ENCODE data around the gene CCR7.

DNA sequence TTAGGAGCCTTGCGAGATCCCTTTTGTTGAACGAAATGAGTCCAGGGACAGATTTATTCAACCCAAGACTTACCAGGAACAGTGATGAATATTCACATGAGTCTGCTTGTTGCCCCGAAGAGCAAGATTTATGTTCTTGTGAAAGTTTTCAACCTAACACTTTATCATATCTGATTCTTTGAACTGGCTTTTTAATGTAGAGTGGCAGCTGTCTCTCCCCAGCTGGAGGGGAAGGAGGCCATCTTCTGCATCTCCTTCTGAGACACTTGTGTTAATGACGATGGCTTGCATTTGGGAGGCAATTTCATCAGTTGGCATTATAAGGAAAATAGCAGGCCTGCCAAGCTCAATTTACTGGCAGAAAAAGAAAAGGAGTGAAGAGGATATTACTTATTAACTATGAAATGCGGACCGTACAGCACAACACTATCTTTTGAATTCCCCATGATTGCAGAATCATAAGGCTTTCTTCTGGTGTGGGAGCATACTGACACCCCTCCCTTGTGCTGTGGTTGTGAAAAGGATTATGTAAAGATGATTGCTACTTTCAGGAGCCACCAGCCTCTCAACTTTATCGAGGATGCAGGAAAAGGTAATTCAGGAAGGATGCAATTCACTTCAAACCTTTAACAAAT, 46.7 kb upstream of the CCR7 start:
- TF ChIP-seq, protein P1, sequence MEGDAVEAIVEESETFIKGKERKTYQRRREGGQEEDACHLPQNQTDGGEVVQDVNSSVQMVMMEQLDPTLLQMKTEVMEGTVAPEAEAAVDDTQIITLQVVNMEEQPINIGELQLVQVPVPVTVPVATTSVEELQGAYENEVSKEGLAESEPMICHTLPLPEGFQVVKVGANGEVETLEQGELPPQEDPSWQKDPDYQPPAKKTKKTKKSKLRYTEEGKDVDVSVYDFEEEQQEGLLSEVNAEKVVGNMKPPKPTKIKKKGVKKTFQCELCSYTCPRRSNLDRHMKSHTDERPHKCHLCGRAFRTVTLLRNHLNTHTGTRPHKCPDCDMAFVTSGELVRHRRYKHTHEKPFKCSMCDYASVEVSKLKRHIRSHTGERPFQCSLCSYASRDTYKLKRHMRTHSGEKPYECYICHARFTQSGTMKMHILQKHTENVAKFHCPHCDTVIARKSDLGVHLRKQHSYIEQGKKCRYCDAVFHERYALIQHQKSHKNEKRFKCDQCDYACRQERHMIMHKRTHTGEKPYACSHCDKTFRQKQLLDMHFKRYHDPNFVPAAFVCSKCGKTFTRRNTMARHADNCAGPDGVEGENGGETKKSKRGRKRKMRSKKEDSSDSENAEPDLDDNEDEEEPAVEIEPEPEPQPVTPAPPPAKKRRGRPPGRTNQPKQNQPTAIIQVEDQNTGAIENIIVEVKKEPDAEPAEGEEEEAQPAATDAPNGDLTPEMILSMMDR (IDR thresholded peaks at IDR 0.05 in 8 of 11, conservative IDR thresholded peaks at IDR 0.05 in 3 of 11): no peak
- TF ChIP-seq POLR2A (IDR thresholded peaks at IDR 0.05) (no peak), POLR2AphosphoS5 (IDR thresholded peaks at IDR 0.05) (no peak)

Measured in spleen (tissue), 7 donors.